HG03025 (cell line): Measurements from ENCODE around the gene PGLYRP4.

Experiments
- ATAC-seq: cut with Tn5 transposase; IDR thresholded peaks from one replicate; pipeline ENCODE4 v1.9.1; 2021; ENCODE audit warnings: mild to moderate bottlenecking, moderate library complexity; ENCODE audit not compliant: unreplicated experiment, low FRiP score

Gene PGLYRP4

DNA sequence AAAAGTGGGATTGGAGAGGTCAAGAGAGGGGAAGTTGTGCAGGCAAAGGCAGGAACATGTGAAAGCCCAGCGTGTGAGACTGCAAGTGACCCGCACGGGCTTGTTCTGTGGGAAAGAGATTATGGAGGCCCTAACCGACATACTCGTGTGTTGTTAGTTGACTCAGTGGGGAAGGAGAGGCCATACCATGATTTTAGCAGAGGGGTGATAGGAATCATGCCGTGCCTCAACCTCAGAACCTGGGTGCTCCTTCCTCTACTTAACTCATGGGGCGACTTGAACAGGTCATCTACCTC lies 55.2 kb downstream of the PGLYRP4 start:
- ATAC-seq = no peak

DNA sequence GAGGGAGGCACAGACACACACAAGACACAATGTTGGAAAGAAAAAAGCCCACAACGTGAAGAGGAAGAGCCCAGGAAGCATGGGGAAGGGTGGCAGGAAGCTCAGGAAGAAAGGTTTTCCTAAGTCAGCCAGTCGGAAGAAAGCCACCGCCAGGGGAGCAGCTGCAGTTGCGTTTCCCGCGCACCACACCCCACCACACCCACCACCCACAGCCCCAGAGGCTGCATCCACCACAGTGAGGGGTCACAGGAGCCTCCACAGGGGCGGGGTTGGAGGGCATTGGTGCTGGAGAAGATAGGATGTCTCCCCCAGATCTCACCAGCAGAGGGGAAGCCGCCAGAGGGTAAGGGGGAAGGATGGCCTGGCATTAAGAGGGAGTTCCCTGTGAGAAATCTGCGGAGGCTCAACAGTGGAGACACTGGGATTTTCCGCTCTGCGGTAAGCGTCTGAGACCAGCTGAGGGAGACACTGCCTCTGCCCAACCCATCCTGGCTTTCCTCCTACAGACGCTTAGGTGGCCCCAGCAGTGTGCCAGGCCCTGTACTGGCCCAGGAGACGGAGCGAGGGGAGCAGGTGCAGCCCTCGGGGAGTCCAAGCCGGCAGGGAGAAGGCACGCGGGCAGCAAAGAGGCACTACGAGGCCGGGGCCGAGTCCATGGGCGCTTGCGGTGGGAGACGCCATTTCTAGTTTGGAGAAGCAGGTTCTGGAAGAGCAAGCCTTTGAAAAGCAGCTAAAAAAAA lies 55.7 kb downstream of the PGLYRP4 start:
- ATAC-seq = no peak

GRCh38 chr1:153292185-153292584 lies 56.5 kb downstream of the PGLYRP4 start:
- no peak for ATAC-seq

DNA sequence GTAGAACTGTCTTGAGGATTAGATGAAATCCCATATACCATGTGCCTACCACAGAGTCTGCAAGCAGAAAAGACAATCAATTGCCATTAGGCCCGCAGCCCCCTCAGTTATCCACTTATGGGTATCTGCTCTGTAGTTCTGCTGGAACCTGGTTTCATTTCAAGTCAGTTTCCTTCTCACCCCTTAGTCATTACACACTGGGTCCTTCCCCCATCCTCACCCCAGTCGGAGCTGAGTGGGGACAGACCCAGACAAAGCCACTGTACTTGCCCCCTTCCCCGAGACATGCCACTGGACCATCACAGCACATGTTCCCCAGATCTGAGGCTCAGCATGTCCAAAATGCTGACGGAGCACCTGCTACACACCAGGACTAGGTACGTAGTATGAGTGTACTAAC lies 57.1 kb downstream of the PGLYRP4 start:
- no peak for ATAC-seq

DNA sequence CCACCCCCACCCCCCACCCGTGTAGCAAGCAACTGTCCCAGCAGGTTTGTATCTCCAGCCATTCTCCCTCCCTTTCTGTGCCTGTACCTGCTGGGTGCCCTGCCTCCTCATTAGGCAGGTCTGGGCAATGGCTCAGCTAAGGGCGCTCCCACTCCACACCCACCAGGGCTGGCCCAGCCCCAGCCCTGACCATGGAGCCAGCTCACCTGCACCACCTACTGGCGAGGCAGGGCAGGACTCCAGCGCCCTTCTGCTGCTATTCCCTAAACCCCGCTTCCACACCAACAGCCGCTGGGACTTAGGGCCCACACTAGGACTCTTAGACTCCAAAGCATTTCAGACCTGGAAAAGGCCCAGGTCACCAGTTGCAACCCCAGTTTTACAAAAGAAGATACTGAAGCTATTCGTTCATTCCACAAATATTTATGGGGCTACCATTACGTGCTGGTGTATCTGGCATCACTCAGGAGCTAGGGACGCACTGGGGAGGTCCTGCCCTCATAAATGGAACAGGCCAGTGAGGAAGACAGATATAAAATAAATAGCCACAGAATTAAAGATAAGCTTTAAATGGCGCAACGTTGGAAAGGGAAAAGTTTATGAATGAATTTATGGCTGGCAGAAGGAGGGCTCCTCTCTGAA lies 59.9 kb downstream of the PGLYRP4 start:
- no peak for ATAC-seq
